SHP77 treated with DMSO at 0.1 percent for 48 hours (cell line): Measurements from ENCODE around the gene CDH13.

Experiments used
- DNase-seq: peaks from one replicate; lab custom pipeline; 2025; lab: John Stamatoyannopoulos, UW

Gene CDH13

DNA sequence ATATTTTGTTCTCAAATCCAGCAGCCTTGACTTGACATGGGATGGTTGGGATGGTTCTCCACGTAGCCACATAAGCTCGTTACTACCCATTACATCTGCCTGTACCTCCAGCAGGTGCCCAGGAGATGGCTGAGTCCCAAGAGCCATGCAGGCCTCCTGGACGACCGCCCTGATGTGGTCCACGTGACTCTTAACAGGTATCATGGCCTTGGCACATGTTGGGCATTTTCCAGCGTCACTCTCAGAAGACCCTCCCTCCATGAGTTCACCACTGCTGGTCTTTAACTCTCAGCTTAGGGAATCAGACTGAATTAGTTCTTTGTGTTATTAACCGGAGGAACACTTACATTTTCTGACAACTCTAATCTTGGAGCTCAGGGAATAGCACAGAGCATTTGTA lies 161.5 kb downstream of the CDH13 start:
- DNase-seq = no peak

DNA sequence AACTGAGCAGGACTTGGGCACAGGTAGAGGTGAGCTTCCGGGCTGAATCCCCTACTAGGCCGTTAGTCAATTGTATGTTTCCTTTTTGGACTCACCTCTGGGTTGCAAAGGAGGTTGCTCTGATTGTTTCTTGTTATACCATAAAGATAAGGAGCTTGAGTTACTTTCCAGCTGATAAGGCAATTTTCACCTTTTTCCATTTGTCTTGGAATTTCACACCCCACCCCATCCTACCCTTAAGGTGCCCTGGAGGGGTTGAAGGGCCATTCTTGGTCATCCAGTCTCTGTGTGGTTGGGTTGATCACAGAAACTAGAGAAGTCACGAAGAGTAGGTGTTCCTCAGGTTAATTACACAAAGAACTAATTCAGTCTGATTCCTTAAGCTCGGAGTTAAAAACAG lies 162.2 kb downstream of the CDH13 start:
- no peak for DNase-seq

- DNase-seq = no peak
Observed at GRCh38 chr16:82792693-82793092, 165.9 kb downstream of the CDH13 start.

GRCh38 chr16:82793528-82794245 lies 166.9 kb downstream of the CDH13 start:
- no peak for DNase-seq

DNA sequence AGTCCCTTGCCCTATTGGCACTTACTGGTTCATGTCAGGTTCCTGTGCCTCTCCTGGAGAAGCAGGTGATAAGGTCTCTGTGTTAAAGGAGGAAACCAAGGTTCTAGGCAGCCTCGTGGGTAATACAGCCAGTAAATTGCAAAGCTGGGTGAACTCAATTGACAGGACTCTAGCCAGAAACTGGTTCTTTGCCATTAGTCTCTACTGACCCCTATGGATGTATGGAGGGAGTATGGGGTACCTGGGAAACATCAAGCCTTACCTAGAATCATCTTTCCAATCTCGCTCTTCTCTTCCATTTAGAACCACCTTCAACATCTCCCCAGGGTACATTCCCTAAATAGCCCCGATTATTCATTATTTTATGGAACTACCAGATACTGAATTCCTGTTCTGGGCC lies 169.3 kb downstream of the CDH13 start:
- DNase-seq = no peak

- DNase-seq = no peak
Observed at GRCh38 chr16:82801361-82801760, 174.6 kb downstream of the CDH13 start.

DNA sequence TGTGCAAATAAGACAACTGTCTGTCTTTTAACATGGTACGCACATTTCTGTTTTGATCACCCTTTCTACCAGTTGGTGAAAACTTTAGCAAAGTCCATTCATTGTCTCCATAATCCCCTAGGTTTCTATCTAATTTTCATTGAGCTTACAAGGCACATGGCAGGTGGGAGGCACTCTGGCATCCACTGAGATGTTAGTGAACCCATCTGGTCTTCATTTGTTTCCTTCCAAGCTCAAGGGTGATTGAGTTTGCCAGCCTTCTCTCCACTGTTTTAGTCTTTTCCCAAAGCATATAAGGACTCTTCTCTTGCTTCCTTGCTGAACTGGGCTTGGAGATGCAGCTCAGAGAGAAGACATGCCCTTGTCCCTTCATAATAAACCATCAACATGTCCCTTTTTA lies 179.1 kb downstream of the CDH13 start:
- DNase-seq = no peak

- DNase-seq = no peak
Observed at GRCh38 chr16:82807311-82807710, 180.5 kb downstream of the CDH13 start.

GRCh38 chr16:82808036-82808435 lies 181.3 kb downstream of the CDH13 start:
- DNase-seq = no peak

DNA sequence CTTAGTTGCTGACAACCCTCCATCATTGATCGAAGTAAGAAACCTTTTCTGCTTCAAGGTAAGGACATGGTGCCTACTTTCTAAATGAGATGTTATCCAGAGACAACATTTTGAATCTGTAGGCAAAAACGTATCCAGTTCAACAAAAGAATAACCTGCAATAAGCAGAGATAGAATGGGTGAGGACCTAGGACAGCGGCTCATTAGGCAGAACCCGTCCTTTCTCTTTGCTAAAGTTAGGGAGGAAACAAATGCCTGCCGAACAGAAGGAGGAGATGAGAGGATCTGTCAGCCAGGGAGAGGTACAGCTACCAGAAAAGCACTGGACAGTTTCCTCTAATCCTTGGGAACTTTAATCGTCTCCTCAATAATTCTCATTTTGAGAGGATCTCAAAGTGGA lies 183.3 kb downstream of the CDH13 start:
- no peak for DNase-seq

DNA sequence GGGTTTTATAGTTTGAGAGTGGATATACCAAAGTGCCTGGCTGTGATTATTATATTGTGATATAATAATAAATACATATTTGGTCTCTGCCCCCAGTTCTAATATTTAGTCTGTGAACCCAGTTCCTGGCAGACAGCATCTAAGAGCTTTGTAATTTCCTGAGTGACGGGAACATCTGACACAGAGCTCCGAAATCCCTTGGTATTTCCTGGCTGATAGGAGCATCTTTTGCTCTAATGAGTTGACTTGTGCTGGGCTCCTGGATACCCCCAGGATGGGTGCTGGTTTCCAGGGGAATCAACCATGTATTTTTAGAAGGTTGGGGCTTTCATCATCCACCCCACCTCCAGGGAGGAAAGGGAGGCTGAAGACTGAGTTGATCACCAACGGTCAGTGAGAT lies 187.3 kb downstream of the CDH13 start:
- no peak for DNase-seq

- no peak for DNase-seq
Observed at GRCh38 chr16:82819286-82819685, 192.5 kb downstream of the CDH13 start.

- no peak for DNase-seq
Observed at GRCh38 chr16:82820855-82821254, 194.1 kb downstream of the CDH13 start.

DNA sequence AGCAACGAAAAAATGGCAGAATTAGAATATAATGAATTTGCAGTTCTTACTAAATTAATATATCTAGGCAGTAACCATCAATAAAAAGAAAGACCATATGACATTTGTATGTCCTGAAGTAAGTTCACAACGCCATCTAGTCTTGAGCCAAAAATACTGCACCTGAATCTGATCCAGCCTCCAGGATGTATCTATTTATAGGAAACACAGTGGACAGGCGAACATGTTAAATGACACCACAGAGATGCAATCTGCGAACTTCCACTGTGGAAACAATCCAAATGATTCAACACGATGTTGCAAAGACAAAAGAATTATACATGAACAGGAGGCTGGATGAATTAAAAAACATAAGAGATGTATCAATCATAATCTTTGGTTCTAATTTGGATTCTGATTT lies 197.6 kb downstream of the CDH13 start:
- no peak for DNase-seq

GRCh38 chr16:82829301-82829700 lies 202.5 kb downstream of the CDH13 start:
- no peak for DNase-seq

DNA sequence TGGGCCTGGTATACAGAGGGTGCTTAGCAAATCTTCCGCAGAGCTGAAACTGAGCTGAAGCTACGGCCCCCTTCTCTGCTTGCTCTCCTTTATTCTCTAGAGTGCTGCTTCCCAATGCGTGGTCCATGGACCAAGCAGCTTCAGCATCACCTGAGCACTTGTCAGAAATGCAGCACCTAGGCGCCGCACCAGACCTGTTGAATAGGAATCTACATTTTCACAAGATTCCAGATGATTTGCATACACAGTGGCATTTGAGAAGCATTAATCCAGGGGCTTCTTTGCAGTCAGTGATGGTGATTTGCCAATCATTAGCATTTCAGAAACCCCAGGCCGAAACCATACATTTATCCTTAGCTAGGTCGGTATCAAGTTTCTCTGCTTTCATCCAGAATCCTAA lies 204.2 kb downstream of the CDH13 start:
- no peak for DNase-seq

GRCh38 chr16:82832821-82833220 lies 206.1 kb downstream of the CDH13 start:
- DNase-seq = no peak

GRCh38 chr16:82833378-82833993 lies 206.7 kb downstream of the CDH13 start:
- DNase-seq = no peak

GRCh38 chr16:82834151-82834815 lies 207.5 kb downstream of the CDH13 start:
- DNase-seq = no peak

GRCh38 chr16:82835487-82836155 lies 208.9 kb downstream of the CDH13 start:
- no peak for DNase-seq

- no peak for DNase-seq
Observed at GRCh38 chr16:82841108-82841507, 214.3 kb downstream of the CDH13 start.

GRCh38 chr16:82843606-82844271 lies 217.0 kb downstream of the CDH13 start:
- DNase-seq = no peak
